ENCODE measurements around the gene METTL21C.

DNA sequence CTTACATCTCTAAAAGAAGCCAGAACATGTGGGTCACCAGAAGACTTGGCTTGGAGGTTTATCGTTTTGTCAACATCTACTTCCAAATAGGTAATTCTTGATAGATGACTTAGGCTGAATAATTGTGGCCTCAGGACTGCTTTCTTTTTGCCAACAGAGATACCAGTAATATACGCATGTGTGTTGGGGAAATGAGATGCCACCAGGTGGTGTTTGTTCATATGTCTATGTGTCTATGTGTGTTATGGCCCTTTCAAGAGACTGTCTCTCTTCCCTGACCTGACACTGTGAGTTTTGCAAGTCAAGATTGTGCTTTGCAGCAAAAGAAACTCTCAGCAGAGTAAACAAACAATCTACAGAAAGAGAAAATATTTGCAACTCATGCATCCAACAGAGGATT, 31.6 kb upstream of the METTL21C start:
- TF ChIP-seq EZH2 (IDR thresholded peaks at IDR 0.05; ENCODE audit: low read depth): no peak
- TF ChIP-seq, protein P1, sequence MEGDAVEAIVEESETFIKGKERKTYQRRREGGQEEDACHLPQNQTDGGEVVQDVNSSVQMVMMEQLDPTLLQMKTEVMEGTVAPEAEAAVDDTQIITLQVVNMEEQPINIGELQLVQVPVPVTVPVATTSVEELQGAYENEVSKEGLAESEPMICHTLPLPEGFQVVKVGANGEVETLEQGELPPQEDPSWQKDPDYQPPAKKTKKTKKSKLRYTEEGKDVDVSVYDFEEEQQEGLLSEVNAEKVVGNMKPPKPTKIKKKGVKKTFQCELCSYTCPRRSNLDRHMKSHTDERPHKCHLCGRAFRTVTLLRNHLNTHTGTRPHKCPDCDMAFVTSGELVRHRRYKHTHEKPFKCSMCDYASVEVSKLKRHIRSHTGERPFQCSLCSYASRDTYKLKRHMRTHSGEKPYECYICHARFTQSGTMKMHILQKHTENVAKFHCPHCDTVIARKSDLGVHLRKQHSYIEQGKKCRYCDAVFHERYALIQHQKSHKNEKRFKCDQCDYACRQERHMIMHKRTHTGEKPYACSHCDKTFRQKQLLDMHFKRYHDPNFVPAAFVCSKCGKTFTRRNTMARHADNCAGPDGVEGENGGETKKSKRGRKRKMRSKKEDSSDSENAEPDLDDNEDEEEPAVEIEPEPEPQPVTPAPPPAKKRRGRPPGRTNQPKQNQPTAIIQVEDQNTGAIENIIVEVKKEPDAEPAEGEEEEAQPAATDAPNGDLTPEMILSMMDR (conservative IDR thresholded peaks at IDR 0.05): no peak
